GM18867 (cell line): ENCODE results near the gene KRTAP12-4.
"Not testable (repeated sequence)": the region's sequence is repeated elsewhere in the genome, so short reads cannot be mapped to it uniquely, and the experiment has no call there.

Experiments
- ATAC-seq: cut with Tn5 transposase; IDR thresholded peaks from one replicate; pipeline ENCODE4 v1.9.1; 2021; ENCODE audit warnings: mild to moderate bottlenecking, moderate library complexity; ENCODE audit not compliant: unreplicated experiment

KRTAP12-4 gene

DNA sequence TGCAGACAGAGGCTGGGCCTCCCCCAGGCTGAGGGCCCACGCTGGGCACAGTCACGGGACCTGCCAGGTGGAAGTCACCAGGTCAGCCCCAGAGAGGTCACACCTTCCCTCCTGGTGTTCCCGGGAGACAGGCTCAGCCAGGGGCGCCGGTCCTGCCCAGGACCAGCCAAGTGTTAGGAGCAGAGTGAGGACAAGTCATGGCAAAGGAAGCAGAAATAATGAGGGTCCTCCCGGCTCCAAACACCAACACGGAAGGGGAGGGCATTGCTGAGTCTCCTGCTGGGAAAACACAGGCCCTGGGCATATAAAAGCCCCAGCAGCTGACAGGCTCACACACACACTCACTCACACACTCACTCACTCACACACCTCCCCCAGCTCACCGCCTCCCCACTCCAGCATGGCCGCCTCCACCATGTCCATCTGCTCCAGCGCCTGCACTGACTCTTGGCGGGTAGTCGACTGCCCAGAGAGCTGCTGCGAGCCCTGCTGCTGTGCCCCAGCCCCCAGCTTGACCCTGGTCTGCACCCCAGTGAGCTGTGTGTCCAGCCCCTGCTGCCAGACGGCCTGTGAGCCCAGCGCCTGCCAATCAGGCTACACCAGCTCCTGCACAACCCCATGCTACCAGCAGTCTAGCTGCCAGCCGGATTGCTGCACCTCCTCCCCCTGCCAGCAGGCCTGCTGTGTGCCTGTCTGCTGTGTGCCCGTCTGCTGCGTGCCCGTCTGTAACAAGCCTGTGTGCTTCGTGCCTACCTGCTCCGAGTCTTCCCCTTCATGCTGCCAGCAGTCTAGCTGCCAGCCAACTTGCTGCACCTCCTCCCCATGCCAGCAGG is 17.2 kb downstream of the KRTAP12-4 start, which contains the start of gene KRTAP10-10:
TSS of gene KRTAP10-10 (plus strand) at position 339 of the 833 bp plus-strand sequence. CDS start at position 401, 62 bp downstream.
- ATAC-seq = no peak

DNA sequence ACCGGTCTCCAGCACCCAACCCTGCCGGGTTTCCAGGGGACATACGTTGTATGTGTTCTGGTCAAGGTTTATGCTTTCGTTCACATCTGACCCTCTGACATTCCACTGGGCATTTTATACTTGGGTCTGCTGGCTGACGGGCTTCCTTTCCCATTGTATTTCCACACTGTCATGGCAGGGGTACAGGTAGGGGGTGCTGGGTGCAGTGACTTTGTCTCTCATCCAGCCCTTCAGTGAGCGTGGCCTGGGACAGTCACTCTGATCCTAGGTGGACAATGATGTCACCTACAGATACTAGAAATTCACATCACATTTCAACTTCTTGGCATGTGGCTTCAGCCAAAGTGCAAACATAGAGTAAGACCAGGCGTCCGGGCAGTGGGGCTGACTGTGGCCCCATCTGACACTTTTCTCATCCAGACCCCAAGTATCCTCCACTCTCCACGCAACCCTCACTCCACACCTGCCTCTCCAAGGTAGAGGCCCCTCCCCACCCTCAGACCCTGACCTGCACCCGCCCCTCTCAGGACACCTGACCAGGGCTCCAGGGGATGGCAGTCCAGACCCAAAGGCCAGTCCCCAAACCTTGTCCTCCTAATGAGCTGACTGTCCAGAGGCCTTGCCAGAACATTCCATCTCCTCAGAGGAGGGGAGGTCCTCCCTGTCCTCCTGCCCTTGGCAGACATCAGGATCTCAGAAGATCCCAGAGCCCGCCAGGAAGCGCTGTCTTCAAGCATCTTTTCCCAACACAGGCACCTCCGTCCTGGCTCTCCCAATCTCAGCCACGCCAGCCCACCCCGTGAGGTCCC is 18.0 kb downstream of the KRTAP12-4 start:
- no peak for ATAC-seq

DNA sequence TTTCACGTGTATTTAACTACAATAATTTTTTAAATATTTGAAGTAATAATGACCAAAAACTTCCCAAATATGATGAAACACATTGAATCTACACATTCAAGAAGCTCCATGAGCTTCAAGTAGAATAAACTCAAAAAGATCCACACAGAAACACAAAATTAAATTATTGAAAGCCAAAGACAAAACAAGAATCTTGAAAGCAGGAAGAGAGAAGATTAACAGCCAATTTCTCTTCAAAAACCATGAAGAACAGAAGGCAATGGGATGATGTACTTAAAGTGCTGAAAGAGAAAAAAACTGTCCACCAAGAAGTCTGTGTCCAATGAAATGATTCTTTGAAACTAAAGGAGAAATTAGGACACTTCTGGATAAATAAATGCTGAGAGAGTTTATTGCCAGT is 22.4 kb downstream of the KRTAP12-4 start:
- no peak for ATAC-seq

DNA sequence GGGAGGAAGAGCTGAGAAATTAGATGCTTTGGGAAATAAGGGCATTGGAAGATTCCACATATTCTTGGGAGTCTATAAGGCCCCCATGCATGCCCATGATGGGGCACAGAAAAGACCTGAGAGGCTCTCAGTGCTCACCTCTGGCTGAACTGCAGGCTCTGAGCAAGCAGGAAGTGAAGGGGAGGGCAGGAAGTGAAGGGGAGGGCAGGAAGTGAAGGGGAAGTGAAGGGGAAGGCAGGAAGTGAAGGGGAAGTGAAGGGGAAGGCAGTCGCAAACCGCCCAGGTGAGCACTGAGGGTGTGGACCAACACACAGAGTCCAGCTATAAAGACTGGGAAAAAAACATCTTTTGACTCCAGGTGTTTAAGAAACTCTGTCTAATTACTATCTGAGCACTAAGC is 24.0 kb downstream of the KRTAP12-4 start:
- no peak for ATAC-seq

DNA sequence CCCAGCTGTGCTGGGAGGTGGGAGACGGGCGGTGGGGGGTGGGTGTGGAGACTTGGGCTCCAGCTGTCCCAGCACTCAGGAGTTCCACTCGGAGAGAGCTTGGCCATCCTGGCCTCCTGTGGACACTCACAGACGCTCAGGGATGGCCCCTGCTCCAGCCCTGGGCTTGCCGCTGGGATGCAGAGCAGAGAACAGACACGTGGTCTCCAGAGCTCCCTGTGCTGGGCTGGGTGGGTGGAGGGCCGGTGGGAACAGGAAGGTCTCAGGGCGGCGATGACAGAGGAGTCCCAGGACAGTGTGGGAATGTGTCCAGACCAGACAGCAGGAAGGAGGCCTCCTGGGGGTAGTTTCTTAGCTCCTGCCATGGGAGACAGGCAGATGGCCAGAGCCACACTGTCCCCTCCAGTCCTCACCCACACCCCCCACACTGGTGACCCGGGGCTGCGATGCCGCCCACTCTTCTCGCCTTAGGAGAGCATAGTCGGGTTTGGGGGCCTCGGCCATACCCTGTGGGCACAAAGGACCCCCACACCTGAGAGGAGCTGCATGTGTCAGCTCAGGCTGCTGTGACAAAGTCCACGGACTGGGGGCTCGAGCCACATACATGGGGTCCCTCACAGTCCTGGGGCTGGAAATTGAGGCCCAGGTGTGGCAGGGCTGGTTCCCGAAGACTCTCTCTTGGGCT is 25.6 kb downstream of the KRTAP12-4 start:
- no peak for ATAC-seq

DNA sequence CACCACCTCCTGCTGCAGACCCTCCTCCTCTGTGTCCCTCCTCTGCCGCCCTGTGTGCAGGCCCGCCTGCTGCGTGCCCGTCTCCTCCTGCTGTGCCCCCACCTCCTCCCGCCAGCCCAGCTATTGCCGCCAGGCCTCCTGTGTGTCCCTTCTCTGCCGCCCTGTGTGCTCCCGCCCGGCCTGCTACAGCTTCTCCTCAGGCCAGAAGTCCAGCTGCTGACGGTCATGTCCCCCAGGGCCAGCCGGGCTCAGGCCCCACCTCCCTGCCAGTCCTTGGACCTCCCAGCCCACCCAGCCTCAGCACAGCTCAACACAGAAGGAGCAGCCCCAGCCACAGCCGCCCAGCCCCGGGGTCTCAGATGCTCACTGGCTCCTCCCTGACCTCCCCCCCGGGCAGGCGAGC is 26.6 kb downstream of the KRTAP12-4 start:
- not testable (repeated sequence) for ATAC-seq

DNA sequence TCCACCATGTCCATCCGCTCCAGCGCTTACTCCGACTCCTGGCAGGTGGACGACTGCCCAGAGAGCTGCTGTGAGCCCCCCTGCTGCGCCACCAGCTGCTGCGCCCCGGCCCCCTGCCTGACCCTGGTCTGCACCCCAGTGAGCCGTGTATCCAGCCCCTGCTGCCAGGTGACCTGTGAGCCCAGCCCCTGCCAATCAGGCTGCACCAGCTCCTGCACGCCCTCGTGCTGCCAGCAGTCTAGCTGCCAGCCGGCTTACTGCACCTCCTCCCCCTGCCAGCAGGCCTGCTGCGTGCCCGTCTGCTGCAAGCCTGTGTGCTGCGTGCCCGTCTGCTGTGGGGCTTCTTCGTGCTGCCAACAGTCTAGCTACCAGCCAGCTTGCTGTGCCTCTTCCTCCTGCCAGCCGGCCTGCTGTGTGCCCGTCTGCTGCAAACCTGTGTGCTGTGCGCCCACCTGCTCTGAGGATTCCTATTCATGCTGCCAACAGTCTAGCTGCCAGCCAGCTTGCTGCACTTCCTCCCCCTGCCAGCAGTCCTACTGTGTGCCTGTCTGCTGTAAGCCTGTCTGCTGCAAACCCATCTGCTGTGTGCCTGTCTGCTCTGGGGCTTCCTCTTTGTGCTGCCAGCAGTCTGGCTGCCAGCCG is 27.2 kb downstream of the KRTAP12-4 start:
- not testable (repeated sequence) for ATAC-seq

DNA sequence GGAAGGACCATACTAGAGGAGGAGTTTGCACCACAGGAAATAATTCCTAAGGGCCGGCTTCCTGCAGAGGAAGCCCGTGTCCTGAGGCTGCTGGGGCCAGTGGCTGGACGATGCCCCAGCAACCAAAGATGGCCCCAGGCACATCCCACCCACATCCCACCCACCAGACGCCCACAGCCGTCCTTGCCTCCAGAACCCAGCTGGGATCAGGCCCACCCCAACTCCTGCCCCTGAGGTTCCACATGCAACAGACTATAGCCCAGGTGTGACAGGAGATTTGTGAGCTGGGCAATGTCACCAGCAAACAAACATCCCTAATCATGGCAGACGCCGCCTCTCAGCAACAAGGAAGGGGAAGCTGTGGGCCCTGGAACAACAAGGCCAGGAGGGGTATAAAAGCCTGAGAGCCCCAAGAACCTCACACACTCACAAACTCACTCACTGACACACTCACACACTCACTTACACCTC is 27.8 kb downstream of the KRTAP12-4 start, which contains the start of gene KRTAP10-9:
TSS of gene KRTAP10-9 (plus strand) at position 421 of the 471 bp plus-strand sequence. CDS start 79 bp downstream, outside the sequence.
- no peak for ATAC-seq

DNA sequence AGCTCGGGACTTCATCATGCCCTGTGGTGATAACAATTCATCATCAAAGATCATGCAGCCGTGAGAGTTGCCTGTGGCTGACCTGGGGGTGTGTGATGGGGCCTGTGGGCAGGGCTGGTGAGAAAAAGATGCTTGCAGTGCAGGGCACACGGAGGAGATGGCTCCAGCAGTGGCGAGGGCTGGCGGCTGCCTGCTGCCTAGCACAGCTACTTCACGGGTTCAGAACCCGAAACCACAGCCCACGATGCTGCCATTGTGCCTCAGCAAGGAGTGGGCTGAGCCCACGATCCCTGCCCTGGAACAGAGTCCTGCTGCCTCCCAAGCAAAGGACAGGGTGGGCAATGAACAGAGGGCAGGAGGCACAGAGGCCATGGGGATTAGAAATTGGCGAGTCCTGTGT is 28.2 kb downstream of the KRTAP12-4 start:
- no peak for ATAC-seq

DNA sequence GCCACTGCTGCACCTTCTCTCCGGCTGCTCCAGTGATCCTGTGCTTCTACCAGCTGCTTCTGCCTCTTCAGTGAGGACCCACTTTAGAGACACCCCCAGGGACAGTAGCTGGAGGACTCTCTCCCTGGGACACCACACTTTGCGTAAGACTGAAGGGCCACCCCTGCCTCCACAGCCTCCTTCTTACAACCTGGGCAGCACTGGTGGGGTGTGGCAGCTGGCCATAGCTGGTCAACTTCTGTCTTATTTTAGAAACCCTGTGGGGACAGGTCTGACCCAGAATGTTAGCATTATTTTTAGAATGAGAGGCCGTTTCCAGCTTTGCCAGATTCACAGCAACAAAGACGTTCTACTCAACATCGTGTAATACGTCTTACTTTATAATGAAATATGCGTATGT is 28.7 kb downstream of the KRTAP12-4 start:
- no peak for ATAC-seq

DNA sequence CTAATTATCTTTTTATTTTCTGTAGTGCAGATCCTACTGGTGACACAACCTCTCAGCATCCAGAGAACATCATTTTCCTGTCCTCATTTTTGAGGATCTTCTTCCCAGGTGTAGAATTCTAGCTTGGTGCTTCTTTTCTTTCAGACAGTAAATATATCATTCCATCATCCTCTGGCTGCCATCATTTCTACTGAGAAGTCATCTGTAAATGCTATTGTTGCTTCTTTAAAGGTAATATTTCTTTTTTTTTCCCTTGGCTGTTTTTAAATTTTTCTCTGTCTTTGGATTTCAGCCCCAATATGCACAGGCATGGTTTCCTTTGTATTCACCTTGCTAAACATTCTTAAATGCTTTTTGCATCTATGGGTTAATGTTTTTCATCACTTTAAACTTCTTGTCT is 30.9 kb downstream of the KRTAP12-4 start:
- no peak for ATAC-seq

DNA sequence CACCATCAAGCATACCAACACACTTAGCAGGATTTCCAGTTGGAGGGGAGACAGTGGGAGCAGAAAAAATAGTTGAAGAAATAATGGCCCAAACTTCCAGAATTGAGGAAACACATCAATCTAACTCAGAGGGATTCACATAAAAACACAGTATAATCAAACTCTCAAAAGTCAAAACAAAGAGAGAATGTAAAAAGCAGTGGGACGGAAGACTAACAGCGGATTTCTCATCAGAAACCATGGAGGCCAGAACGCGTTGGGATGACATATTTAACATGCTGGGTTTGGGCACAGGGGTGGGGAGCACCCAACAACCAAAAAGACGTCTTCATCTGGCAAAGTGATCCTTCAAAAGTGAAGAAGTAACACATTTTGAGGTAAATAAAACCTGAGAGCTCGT is 34.6 kb downstream of the KRTAP12-4 start:
- ATAC-seq = no peak

DNA sequence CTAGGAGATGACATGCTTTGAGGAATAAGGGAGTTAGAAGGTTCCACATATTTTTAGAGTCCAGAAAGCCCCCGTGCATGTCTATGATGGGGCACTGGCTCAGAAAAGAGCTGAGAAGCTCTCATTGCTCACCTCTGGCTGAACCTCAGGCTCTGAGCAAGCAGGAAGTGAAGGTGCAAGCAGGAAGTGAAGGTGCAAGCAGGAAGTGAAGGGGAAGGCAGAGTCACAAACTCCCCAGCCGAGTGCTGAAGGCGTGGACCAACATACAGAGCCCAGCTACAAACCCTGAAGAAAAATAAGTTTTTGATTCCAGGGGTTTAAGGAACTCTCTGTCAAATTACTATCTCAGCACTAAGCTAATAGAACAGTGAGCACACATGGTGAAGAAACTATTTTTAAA is 35.5 kb downstream of the KRTAP12-4 start:
- ATAC-seq = no peak

DNA sequence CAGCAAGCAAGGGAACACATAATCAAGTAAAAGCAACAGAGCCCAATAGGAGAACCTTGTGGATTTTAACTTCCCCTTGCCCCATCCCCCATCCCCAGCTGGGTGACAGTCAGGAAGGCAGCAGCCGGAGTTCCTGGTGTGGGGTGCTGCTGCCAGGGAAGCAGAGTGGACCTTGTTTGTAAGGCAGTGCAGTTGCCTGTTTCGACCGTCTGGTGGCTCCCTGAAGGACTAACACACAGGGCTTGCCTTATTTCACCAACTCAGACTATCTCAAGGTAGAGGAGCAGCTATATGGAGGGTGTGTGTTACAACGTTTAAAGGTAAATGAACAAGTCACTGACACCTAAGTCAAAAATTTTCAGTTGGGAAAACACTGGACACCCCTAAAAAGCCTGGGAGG is 36.0 kb downstream of the KRTAP12-4 start:
- no peak for ATAC-seq

DNA sequence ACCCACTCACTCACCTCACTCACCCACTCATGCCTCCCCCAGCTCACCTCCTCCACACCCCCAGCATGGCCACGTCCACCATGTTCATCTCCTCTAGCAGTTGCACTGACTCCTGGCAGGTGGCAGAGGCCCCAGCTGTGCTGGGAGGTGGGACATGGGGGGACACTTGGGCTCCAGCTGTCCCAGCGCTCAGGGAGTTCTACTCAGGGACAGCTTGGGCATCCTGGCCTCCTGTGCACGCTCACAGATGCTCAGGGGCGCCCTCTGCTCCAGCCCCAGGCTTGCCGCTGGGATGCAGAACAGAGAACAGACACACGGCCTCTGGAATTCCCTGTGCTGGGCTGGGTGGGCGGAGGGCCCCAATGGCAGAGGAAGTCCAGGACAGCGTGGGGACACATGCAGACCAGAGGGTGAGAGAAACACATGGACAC is 37.4 kb downstream of the KRTAP12-4 start:
- ATAC-seq = no peak

DNA sequence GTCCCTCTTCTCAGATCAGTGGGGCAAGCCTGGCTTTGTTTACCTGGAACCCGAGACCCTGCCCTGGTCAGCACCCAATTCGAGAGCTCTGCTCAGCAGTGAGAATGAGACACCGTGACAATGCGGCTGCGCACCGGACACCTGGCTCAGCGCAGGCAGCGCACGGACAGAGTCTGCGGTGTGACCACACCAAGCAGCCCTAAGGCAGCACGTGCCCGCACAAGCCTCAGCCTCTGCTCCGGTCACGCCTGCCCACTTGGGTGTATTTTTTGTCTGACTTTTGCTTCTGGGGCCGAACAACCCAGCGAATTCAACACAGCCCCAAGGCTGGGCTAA is 37.9 kb downstream of the KRTAP12-4 start:
- no peak for ATAC-seq

DNA sequence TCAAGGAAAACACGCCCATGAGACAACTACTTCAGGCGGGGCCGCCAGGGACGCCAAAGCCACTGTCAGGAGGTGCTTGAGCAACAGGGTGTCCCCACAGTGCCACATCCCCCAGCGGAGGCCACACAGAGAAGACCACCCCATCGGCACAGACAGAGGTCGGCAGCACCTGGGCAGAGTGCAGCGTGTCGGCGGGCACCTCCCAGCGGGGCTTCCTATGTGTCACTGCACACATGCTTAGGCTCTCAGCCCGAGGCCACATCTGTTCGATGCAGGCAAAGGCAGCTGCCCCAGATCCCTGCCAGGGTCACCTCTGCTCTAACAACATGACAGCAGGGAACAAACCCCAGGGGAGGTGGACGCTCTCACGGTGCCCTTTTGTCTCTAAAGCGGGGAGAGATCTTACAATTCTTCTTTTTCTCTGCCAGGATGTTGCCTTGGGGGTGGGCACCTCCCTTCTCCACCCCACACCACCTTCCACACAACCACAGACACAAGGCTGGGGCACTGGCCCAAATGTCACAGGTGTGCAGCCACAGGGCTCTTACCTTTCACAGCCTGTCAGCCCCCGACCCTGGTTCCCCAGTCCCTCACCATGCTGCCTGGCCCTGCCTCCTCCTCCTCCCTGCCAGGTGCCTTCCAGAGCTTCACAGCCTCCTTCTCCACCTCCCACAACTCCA is 38.4 kb downstream of the KRTAP12-4 start:
- no peak for ATAC-seq

DNA sequence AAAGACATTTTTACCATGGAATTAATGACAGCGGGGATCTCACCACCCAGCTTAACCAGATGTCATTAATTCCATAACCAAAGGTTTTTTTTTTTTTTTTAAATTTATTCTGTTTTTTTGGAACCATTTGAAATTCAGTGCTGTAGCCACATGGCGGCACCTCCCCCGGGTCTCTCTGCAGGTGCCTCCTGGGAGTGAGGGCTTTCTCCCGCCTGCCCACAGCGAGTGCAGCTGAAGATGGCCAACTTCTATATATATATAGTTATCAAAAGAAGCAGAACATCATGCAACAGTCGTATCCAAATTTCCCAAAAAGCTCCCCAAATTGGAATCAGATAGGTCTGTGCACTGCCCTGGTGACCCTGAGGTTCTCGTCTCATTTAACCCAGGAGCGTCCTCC is 39.0 kb downstream of the KRTAP12-4 start:
- ATAC-seq = no peak

DNA sequence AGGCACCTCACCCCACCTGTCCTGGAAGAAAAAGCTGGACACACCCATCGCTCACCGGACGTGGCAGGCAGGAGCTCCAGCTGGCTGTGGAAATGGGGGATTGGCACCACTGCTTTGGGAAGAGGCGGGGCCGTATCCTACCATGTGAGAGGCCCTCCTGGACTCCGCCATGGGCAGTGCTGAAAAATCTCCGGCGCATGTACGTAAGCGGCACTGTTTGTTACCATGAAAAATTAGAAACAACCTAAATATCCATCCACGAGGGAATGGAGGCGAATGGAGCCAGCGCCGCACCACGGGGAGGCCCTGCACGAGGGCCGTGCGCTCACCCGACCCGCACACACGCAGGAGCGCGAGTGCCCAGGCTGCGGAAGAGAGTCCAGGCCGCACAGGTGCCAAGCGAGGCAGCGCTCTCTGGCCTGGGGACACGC is 39.5 kb downstream of the KRTAP12-4 start:
- ATAC-seq = no peak

DNA sequence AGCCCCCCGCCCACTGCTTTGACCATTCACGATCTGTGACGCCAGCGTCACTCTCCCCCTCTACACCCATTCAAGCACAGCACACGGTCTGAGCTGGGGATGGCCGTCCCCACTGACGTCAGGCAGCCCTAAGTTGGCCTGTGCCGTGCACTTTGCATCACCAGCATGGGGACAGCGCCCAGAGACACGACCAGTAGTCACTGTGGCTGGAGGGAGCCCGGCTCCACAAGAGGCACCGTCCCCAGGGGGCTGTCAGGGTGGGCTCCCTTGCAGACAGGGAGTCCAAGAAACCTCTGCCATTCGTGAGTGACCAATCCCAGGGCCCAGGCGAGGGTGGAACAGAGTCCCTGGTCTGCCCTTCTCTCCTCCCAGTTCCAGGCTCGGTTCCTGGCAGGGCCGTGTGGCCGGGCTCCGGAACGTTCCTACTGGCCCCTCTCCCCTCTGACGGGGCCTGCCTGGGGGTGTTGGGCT is 40.3 kb downstream of the KRTAP12-4 start:
- no peak for ATAC-seq
